Measurements from ENCODE around the gene HS3ST4. TPM values are rescaled to one million over a fixed set of nuclear protein-coding genes. Genes with fewer than 3 reads are reported as not detected.

Gene HS3ST4
- total and polyA plus RNA-seq, 2 donors (not counting 3 experiments of a cell fraction or from before 2014, with no cell fraction given), result not detected

DNA sequence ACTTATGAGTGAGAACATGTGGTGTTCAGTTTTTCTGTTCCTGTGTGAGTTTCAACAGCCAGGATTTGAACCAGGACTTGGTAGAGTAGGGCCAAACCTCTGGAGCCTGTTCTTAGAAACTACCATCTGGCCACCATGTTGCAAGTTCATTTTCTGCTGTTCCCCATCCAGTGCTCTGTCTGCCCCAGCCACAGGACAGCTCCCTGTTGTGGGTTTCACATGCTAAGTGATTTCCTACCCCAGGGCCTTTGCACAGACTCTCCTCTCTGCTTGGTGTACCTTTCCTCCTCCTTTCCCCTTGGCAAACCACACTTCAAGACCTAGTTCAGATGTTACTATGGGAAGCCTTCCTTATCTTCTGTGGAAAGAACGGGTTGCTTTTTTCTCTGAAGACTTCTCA, 79.5 kb downstream of the HS3ST4 start:
- POLR2A ChIA-PET, result no interaction called here
- Histone ChIP-seq H3K9me3 (replicated peaks; ENCODE audit: control insufficient read depth, insufficient read depth, low read length) (peaks cover 8% of the 10 kb centered on the region), H3K27ac (ENCODE audit: insufficient read depth, low read depth, low read length) (no peak overlapping the region), H3K9me1 (replicated peaks; ENCODE audit: control insufficient read depth, extremely low read depth, insufficient read depth, low read length) (no peaks in the 10 kb centered on the region), H3K79me2 (ENCODE audit: control insufficient read depth, insufficient read depth, low read length) (no peaks in the 10 kb centered on the region), H2AFZ (ENCODE audit: low read depth, low read length) (no peak overlapping the region), H3K27me3 (ENCODE audit: control insufficient read depth in 2 of 2, insufficient read depth in 2 of 2, low read length in 2 of 2) (no peaks in the 10 kb centered on the region), H3K4me3 (replicated peaks in 1 of 3; ENCODE audit: insufficient read depth in 1 of 3, low read depth in 1 of 3, low read length in 3 of 3) (no peak overlapping the region), H3K4me2 (ENCODE audit: insufficient read depth, low read length) (no peak overlapping the region), H3K4me1 (ENCODE audit: control insufficient read depth, extremely low read depth, insufficient read depth, low read length) (no peaks in the 10 kb centered on the region), H3K9ac (replicated peaks; ENCODE audit: extremely low read depth, insufficient read depth, low read length) (no peak overlapping the region), H4K20me1 (replicated peaks; ENCODE audit: control insufficient read depth, extremely low read depth, insufficient read depth, low read length) (no peaks in the 10 kb centered on the region), H3K36me3 (ENCODE audit: control insufficient read depth in 2 of 2, extremely low read depth in 1 of 2, insufficient read depth in 2 of 2, low read length in 2 of 2) (no peaks in the 10 kb centered on the region)
- no TSS peak for BruUV-seq (replicated peaks)
- CTCF ChIA-PET, result no interaction called here
- FAIRE-seq (no peak), DNase-seq (ENCODE audit: low read depth, low spot score) (no peak)
- TF ChIP-seq POLR2A (IDR thresholded peaks at IDR 0.05; ENCODE audit: low read depth, low read length) (no peak), FOS (IDR thresholded peaks at IDR 0.05; ENCODE audit: borderline replicate concordance, insufficient read depth, low read length) (no peak), EZH2 (IDR thresholded peaks at IDR 0.05; ENCODE audit: borderline replicate concordance, low read depth, low read length, severe bottlenecking) (no peak), POLR2AphosphoS5 (IDR thresholded peaks at IDR 0.05; ENCODE audit: insufficient read depth, low read depth, low read length) (no peak), GATA2 (IDR thresholded peaks at IDR 0.05; ENCODE audit: insufficient read depth, insufficient read length, low read depth, low read length) (no peak), MYC (IDR thresholded peaks at IDR 0.05; ENCODE audit: low read depth, low read length) (no peak), JUN (IDR thresholded peaks at IDR 0.05; ENCODE audit: borderline replicate concordance, insufficient read depth, insufficient read length, low read depth) (no peak)
- TF ChIP-seq, protein P1, sequence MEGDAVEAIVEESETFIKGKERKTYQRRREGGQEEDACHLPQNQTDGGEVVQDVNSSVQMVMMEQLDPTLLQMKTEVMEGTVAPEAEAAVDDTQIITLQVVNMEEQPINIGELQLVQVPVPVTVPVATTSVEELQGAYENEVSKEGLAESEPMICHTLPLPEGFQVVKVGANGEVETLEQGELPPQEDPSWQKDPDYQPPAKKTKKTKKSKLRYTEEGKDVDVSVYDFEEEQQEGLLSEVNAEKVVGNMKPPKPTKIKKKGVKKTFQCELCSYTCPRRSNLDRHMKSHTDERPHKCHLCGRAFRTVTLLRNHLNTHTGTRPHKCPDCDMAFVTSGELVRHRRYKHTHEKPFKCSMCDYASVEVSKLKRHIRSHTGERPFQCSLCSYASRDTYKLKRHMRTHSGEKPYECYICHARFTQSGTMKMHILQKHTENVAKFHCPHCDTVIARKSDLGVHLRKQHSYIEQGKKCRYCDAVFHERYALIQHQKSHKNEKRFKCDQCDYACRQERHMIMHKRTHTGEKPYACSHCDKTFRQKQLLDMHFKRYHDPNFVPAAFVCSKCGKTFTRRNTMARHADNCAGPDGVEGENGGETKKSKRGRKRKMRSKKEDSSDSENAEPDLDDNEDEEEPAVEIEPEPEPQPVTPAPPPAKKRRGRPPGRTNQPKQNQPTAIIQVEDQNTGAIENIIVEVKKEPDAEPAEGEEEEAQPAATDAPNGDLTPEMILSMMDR (IDR thresholded peaks at IDR 0.05; ENCODE audit: extremely low read depth in 1 of 2, insufficient read depth in 1 of 2, low read depth in 1 of 2, low read length in 2 of 2), result no peak
- TF ChIP-seq, protein P2, sequence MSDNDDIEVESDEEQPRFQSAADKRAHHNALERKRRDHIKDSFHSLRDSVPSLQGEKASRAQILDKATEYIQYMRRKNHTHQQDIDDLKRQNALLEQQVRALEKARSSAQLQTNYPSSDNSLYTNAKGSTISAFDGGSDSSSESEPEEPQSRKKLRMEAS (IDR thresholded peaks at IDR 0.05; ENCODE audit: insufficient read depth, insufficient read length), result no peak
- intact Hi-C loops (cut with micrococcal nuclease), result no loop called here
- dilution Hi-C loops (cut with MboI; ENCODE audit: extremely low pct_ligation_motif_present, low sequenced_read_pairs), result no loop called here

All from endothelial cell of umbilical vein (primary cell).